ENCODE data around the gene GJA4. TPM values are rescaled to one million over a fixed set of nuclear protein-coding genes. Genes with fewer than 3 reads are reported as not detected.
"Not testable (repeated sequence)": the region's sequence is repeated elsewhere in the genome, so short reads cannot be mapped to it uniquely, and the experiment has no call there.

The GJA4 gene
- total and polyA plus RNA-seq, 4 donors = 6.4 to 28.9 (median 19.3) TPM

DNA sequence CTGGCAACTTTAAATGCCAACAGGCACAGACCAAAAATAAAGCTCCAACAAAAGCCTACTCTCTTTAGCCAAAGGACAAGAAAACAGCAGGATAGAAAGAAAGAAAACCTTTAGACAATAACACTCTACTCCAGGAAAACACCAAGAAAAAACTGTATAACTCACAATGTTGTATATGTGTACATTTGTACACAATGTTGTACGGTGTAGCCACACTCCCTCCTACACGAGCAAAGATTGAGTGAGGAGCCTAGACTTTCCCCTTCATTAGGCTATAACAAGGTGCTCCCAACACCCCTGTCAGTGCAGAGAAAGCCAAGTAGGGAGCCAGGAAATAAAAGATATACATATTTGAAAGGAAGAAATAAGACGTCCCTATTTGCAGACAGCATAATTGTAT lies 24.0 kb downstream of the GJA4 start:
- WGBS, 2 donors = 78 to 79% methylated on average over 3 of the region's 3 CpGs
- Histone ChIP-seq H3K4me1 (ENCODE audit: control insufficient read depth in 5 of 5, insufficient read depth in 5 of 5, low read length in 5 of 5) (no peaks in the 10 kb centered on the region), H3K36me3 (ENCODE audit: control insufficient read depth in 4 of 4, insufficient read depth in 4 of 4, low read length in 4 of 4) (no peaks in the 10 kb centered on the region), H3K9me3 (ENCODE audit: control insufficient read depth in 4 of 4, insufficient read depth in 3 of 4, low read length in 3 of 4) (peaks cover 0 to 3% (median 0%) of the 10 kb centered on the region in 4 donors), H3K27ac (ENCODE audit: low read depth in 1 of 2, low read length in 1 of 2) (no peak overlapping the region), H3K4me3 (no peak overlapping the region), H3K9ac (ENCODE audit: insufficient read depth in 1 of 2, low read length in 2 of 2) (no peak overlapping the region), H3K27me3 (ENCODE audit: control insufficient read depth in 3 of 3, insufficient read depth in 3 of 3, low read length in 2 of 3) (no peaks in the 10 kb centered on the region)
- ATAC-seq (ENCODE audit: insufficient read depth, low FRiP score) (no peak), DNase-seq (no peak)
- TF ChIP-seq, protein P1, sequence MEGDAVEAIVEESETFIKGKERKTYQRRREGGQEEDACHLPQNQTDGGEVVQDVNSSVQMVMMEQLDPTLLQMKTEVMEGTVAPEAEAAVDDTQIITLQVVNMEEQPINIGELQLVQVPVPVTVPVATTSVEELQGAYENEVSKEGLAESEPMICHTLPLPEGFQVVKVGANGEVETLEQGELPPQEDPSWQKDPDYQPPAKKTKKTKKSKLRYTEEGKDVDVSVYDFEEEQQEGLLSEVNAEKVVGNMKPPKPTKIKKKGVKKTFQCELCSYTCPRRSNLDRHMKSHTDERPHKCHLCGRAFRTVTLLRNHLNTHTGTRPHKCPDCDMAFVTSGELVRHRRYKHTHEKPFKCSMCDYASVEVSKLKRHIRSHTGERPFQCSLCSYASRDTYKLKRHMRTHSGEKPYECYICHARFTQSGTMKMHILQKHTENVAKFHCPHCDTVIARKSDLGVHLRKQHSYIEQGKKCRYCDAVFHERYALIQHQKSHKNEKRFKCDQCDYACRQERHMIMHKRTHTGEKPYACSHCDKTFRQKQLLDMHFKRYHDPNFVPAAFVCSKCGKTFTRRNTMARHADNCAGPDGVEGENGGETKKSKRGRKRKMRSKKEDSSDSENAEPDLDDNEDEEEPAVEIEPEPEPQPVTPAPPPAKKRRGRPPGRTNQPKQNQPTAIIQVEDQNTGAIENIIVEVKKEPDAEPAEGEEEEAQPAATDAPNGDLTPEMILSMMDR (IDR thresholded peaks at IDR 0.05; ENCODE audit: control extremely low read depth, extremely low read depth) = no peak

DNA sequence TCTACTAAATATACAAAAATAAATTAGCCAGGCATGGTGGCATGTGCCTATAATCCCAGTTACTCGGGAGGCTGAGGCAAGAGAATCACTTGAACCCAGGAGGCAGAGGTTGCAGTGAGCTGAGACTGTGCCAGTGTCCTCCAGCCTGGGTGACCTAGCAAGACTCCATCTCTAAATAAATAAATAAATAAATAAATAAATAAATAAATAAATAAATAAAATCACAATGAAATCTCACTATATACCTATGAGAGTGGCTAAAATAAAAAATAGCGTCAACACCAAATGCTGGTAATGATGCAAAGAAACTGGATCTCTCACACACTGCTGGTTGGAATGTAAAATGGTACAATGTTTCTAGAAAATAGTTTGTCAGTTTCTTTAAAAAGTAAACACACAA lies 26.1 kb downstream of the GJA4 start:
- H3K27me3 ChIP-seq (ENCODE audit: control insufficient read depth in 3 of 3, insufficient read depth in 3 of 3, low read length in 2 of 3); H3K36me3 ChIP-seq (ENCODE audit: control insufficient read depth in 4 of 4, insufficient read depth in 4 of 4, low read length in 4 of 4); H3K27ac ChIP-seq (ENCODE audit: low read depth in 1 of 2, low read length in 1 of 2); H3K4me3 ChIP-seq; H3K9ac ChIP-seq (ENCODE audit: insufficient read depth in 1 of 2, low read length in 2 of 2); ATAC-seq (ENCODE audit: insufficient read depth, low FRiP score); H3K9me3 ChIP-seq (ENCODE audit: control insufficient read depth in 4 of 4, insufficient read depth in 3 of 4, low read length in 3 of 4); DNase-seq; H3K4me1 ChIP-seq (ENCODE audit: control insufficient read depth in 5 of 5, insufficient read depth in 5 of 5, low read length in 5 of 5): not testable (repeated sequence)
- 94 to 100% methylated on average over 2 of the region's 2 CpGs for WGBS, 2 donors

DNA sequence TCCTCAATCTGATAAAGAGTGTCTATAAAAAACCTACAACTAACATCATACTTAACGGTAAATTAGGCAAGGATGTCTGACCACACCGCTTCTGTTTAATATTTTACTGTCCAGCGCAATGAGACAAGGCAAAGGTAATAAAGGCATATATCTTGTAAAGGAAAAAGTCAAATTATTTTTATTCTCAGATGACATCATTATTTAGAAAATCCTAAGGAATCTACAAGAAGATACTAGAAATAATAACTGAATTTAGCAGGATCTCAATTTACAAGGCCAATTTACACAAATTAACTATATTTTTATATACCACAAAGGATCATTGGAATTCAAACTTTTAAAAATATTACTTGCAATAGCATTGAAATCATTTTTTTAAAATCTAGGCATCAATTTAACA lies 29.4 kb downstream of the GJA4 start:
- Histone ChIP-seq H3K9me3 (ENCODE audit: control insufficient read depth in 4 of 4, insufficient read depth in 3 of 4, low read length in 3 of 4) (peaks cover 0 to 7% (median 0%) of the 10 kb centered on the region in 4 donors), H3K27me3 (ENCODE audit: control insufficient read depth in 3 of 3, insufficient read depth in 3 of 3, low read length in 2 of 3) (no peaks in the 10 kb centered on the region), H3K36me3 (ENCODE audit: control insufficient read depth in 4 of 4, insufficient read depth in 4 of 4, low read length in 4 of 4) (no peaks in the 10 kb centered on the region), H3K4me3 (no peak overlapping the region), H3K4me1 (ENCODE audit: control insufficient read depth in 5 of 5, insufficient read depth in 5 of 5, low read length in 5 of 5) (peaks cover 0 to 8% (median 0%) of the 10 kb centered on the region in 5 donors), H3K27ac (ENCODE audit: low read depth in 1 of 2, low read length in 1 of 2) (no peak overlapping the region), H3K9ac (ENCODE audit: insufficient read depth in 1 of 2, low read length in 2 of 2) (no peak overlapping the region)
- ATAC-seq (ENCODE audit: insufficient read depth, low FRiP score) (no peak), DNase-seq (no peak)
- TF ChIP-seq, protein P1 (IDR thresholded peaks at IDR 0.05; ENCODE audit: control extremely low read depth, extremely low read depth) = no peak
- WGBS, 2 donors = 46 to 67% methylated on average over 3 of the region's 3 CpGs

DNA sequence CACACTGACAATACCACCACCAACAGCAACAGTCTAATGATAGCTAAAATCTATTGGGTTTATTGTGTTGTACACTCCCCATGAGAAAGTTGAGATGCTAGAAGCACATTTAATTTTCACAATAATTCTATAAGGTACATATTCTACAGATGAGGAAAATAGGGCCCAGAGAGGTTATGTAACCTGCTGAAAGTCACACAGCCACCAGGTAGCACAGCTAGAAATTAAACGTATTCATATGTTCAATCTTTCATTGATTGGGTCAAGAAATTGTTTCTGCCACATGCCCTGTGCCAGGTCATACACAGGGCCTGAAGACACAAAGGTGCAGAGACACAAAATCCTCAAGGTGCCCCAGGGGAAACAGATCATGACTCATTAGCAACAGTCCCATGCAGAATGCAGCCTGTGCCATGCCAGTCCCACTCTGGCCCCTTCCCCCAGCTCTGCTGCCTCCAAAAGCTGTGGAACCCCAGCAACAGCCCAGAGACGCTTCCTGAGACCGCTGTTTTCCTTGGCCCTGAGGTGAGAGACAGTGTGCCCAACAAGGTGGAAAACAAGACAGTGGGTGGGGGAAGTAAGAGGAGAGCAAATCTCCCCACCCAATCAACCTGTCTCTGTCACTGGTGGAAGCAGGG lies 32.1 kb downstream of the GJA4 start:
- Histone ChIP-seq H3K27ac (ENCODE audit: low read depth in 1 of 2, low read length in 1 of 2) (peak overlapping the region in 1 of 2 donors; percentile 49), H3K9me3 (ENCODE audit: control insufficient read depth in 4 of 4, insufficient read depth in 3 of 4, low read length in 3 of 4) (peaks cover 0 to 7% (median 0%) of the 10 kb centered on the region in 4 donors), H3K9ac (ENCODE audit: insufficient read depth in 1 of 2, low read length in 2 of 2) (no peak overlapping the region), H3K36me3 (ENCODE audit: control insufficient read depth in 4 of 4, insufficient read depth in 4 of 4, low read length in 4 of 4) (no peaks in the 10 kb centered on the region), H3K4me1 (ENCODE audit: control insufficient read depth in 5 of 5, insufficient read depth in 5 of 5, low read length in 5 of 5) (peaks cover 0 to 10% (median 0%) of the 10 kb centered on the region in 5 donors), H3K4me3 (no peak overlapping the region), H3K27me3 (ENCODE audit: control insufficient read depth in 3 of 3, insufficient read depth in 3 of 3, low read length in 2 of 3) (no peaks in the 10 kb centered on the region)
- 85 to 90% methylated on average over 3 of the region's 3 CpGs for WGBS, 2 donors
- ATAC-seq (ENCODE audit: insufficient read depth, low FRiP score) (no peak), DNase-seq (no peak)
- TF ChIP-seq, protein P1 (IDR thresholded peaks at IDR 0.05; ENCODE audit: control extremely low read depth, extremely low read depth) = no peak
